Ovary (tissue), 3 donors: Measurements from ENCODE around the gene ANKUB1.

Experiments used
- EP300 ChIP-seq: sonication (generic); formaldehyde crosslinking; IDR thresholded peaks from one replicate; pipeline ENCODE4 v1.6.1; 2017; ENCODE audit warnings: antibody characterized with exemption
- POLR2A ChIP-seq: fragments of 450-650 bp; IDR thresholded peaks from one replicate; pipeline ENCODE4 v1.6.1; 2017; ENCODE audit warnings: antibody characterized with exemption, mild to moderate bottlenecking, moderate library complexity
- TF ChIP-seq, protein P1 (sequence below), 3 donors: fragments of 450-650 bp in 2 of 3; fragments of 200-600 bp in 1 of 3; IDR thresholded peaks; one replicate each; pipeline versions ENCODE4 v1.5.1 to v1.8.0; 2016 to 2022; ENCODE audit warnings: antibody characterized with exemption in 3 of 3, mild to moderate bottlenecking in 1 of 3
- donor health status: DM: no; HTN: no; CAD: no.

DNA sequence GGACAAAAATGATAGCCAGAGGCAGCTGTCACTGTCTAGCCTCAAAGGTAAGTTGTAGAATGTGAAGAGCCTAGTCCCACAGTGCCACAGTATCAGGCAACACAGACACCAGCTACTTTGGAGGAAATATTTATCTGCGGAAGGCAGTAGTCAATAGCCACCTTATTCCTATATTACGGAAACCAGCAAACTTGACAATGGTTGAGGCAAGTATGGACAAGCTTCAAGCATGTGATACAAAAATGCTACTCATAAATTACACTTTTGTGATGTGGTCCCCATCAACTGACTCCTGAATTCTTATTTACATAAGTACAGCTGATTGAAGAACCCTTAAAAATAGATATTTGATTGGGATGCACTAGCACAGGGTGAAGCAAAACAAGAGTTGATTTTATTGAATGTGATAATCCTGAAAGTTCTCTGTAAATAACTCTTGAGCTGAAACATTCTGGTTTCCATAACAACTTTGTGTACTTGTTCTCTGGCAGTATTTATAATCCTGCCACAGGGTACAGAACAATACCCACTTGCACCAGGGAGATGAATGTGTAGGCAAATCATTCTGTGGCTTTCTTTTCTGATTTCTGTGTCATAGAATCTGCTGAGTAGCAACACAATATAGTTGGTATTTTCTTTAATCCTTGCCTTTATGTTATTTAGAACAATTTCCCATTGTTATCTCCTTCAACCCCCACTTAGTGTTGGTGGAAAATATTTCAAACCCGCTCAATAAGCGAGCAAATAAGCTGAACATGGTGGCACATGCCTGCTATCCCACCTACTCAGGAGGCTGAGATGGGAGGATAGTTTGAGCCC, at the start of gene ANKUB1:
- TF ChIP-seq, protein P1, sequence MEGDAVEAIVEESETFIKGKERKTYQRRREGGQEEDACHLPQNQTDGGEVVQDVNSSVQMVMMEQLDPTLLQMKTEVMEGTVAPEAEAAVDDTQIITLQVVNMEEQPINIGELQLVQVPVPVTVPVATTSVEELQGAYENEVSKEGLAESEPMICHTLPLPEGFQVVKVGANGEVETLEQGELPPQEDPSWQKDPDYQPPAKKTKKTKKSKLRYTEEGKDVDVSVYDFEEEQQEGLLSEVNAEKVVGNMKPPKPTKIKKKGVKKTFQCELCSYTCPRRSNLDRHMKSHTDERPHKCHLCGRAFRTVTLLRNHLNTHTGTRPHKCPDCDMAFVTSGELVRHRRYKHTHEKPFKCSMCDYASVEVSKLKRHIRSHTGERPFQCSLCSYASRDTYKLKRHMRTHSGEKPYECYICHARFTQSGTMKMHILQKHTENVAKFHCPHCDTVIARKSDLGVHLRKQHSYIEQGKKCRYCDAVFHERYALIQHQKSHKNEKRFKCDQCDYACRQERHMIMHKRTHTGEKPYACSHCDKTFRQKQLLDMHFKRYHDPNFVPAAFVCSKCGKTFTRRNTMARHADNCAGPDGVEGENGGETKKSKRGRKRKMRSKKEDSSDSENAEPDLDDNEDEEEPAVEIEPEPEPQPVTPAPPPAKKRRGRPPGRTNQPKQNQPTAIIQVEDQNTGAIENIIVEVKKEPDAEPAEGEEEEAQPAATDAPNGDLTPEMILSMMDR (IDR thresholded peaks at IDR 0.05), result no peak
- TF ChIP-seq POLR2A, result no peak
- no peak for TF ChIP-seq EP300
